GM23338 (cell line): ENCODE measurements around the gene EYA4. TPM values are rescaled to one million over a fixed set of nuclear protein-coding genes. Genes with fewer than 3 reads are reported as not detected.

Source experiments
- ATAC-seq: fragments of 200-7000 bp; cut with Tn5 transposase; 3 replicates; pipeline ENCODE4 v1.9.1; 2020
- DNase-seq: peaks from one replicate; pipeline ENCODE4 v3.0.0-alpha.2; 2015; ENCODE audit warnings: low spot score
- H2AFZ ChIP-seq: fragments of 200-600 bp; sonication (generic); 2 replicates; pipeline ENCODE4 v1.8.0; 2016; ENCODE audit warnings: antibody characterized with exemption, mild to moderate bottlenecking, moderate library complexity
- H3F3A ChIP-seq: fragments of 200-600 bp; sonication (generic); replicated peaks from 2 replicates; pipeline ENCODE4 v1.8.0; 2017; ENCODE audit warnings: antibody characterized with exemption, mixed run types, low read depth
- H3K27ac ChIP-seq: fragments of 200-600 bp; sonication (generic); 2 replicates; pipeline ENCODE4 v1.6.1; 2016; ENCODE audit warnings: low read depth
- H3K27me3 ChIP-seq: fragments of 200-600 bp; sonication (generic); 2 replicates; pipeline ENCODE4 v1.8.0; 2016; ENCODE audit warnings: mild to moderate bottlenecking, mixed run types, moderate library complexity; ENCODE audit not compliant: insufficient read depth
- H3K36me3 ChIP-seq: fragments of 200-600 bp; sonication (generic); 2 replicates; pipeline ENCODE4 v1.8.0; 2016; ENCODE audit warnings: mild to moderate bottlenecking; ENCODE audit not compliant: insufficient read depth
- H3K4me1 ChIP-seq: fragments of 200-600 bp; sonication (generic); 2 replicates; pipeline ENCODE4 v1.8.0; 2016; ENCODE audit warnings: mild to moderate bottlenecking, moderate library complexity; ENCODE audit not compliant: insufficient read depth
- H3K4me2 ChIP-seq: fragments of 200-600 bp; sonication (generic); 2 replicates; pipeline ENCODE4 v1.7.1; 2017; ENCODE audit warnings: mixed run types
- H3K4me3 ChIP-seq: fragments of 200-600 bp; sonication (generic); 2 replicates; pipeline ENCODE4 v1.6.1; 2016; ENCODE audit warnings: mixed run types
- H3K79me2 ChIP-seq: fragments of 200-600 bp; sonication (generic); replicated peaks from 2 replicates; pipeline ENCODE4 v1.8.0; 2017; ENCODE audit warnings: mild to moderate bottlenecking; ENCODE audit not compliant: insufficient read depth
- H3K9me2 ChIP-seq: fragments of 200-600 bp; sonication (generic); 2 replicates; pipeline ENCODE4 v1.8.0; 2017; ENCODE audit not compliant: insufficient read depth
- H4K20me1 ChIP-seq: fragments of 200-600 bp; sonication (generic); replicated peaks from 2 replicates; pipeline ENCODE4 v1.8.0; 2017; ENCODE audit warnings: mild to moderate bottlenecking; ENCODE audit not compliant: insufficient read depth
- H3K27ac Mint-ChIP-seq: 2 replicates; pipeline ENCODE4 v1.8.0; 2020; ENCODE audit warnings: inconsistent platforms, mild to moderate bottlenecking, moderate library complexity, mixed read lengths
- H3K27me3 Mint-ChIP-seq: 3 replicates; pipeline ENCODE4 v1.8.0; 2022; ENCODE audit warnings: low read depth, mild to moderate bottlenecking, moderate library complexity, mixed read lengths, inconsistent platforms; ENCODE audit not compliant: insufficient read depth, poor library complexity
- H3K36me3 Mint-ChIP-seq: 3 replicates; pipeline ENCODE4 v1.8.0; 2021; ENCODE audit warnings: low read depth, mild to moderate bottlenecking, inconsistent platforms, moderate library complexity, mixed read lengths
- H3K4me1 Mint-ChIP-seq: 3 replicates; pipeline ENCODE4 v1.8.0; 2020; ENCODE audit warnings: mild to moderate bottlenecking, inconsistent platforms, mixed read lengths
- H3K4me3 Mint-ChIP-seq: 3 replicates; pipeline ENCODE4 v1.8.0; 2021; ENCODE audit warnings: moderate library complexity, mild to moderate bottlenecking, inconsistent platforms, mixed read lengths
- H3K9me3 Mint-ChIP-seq: 3 replicates; pipeline ENCODE4 v1.8.0; 2020; ENCODE audit warnings: moderate library complexity, mild to moderate bottlenecking, inconsistent platforms, mixed read lengths
- CREB1 ChIP-seq: fragments of 250-450 bp; sonication (Bioruptor Pico); IDR thresholded peaks from 2 replicates; pipeline ENCODE4 v1.5.0; 2020; ENCODE audit warnings: low read depth, mild to moderate bottlenecking, moderate library complexity
- CTCF ChIP-seq, 2 experiments: fragments of 200-600 bp in 1 of 2; sonication (generic) in 1 of 2; conservative IDR thresholded peaks; 2 replicates each; pipeline versions ENCODE4 v1.5.1 to v1.6.1; 2016 to 2017; ENCODE audit warnings: antibody characterized with exemption in 2 of 2, low read depth in 2 of 2, mild to moderate bottlenecking in 2 of 2, moderate library complexity in 1 of 2
- ETS1 ChIP-seq: IDR thresholded peaks from 2 replicates; pipeline ENCODE4 v1.6.1; 2016; ENCODE audit warnings: antibody characterized with exemption
- EZH2 ChIP-seq: fragments of 200-600 bp; sonication (generic); IDR thresholded peaks from one replicate; pipeline ENCODE4 v1.8.0; 2017; ENCODE audit warnings: antibody characterized with exemption, mild to moderate bottlenecking, low read depth; ENCODE audit not compliant: unreplicated experiment
- EZH2phosphoT487 ChIP-seq: fragments of 200-600 bp; sonication (generic); IDR thresholded peaks from one replicate; pipeline ENCODE4 v1.8.1; 2018; ENCODE audit warnings: antibody characterized with exemption; ENCODE audit not compliant: unreplicated experiment
- JUNB ChIP-seq: IDR thresholded peaks from one replicate; pipeline ENCODE4 v1.6.1; 2016; ENCODE audit warnings: antibody characterized with exemption; ENCODE audit not compliant: unreplicated experiment
- NANOG ChIP-seq: IDR thresholded peaks from 2 replicates; pipeline ENCODE4 v1.6.1; 2016; ENCODE audit warnings: antibody characterized with exemption, borderline replicate concordance
- POLR2AphosphoS5 ChIP-seq: IDR thresholded peaks from 2 replicates; pipeline ENCODE4 v1.6.1; 2016; ENCODE audit warnings: antibody characterized with exemption, low read depth
- REST ChIP-seq: IDR thresholded peaks from one replicate; pipeline ENCODE4 v1.6.1; 2018; ENCODE audit warnings: antibody characterized with exemption; ENCODE audit not compliant: unreplicated experiment
- STAT1 ChIP-seq: IDR thresholded peaks from one replicate; pipeline ENCODE4 v1.6.1; 2016; ENCODE audit warnings: antibody characterized with exemption; ENCODE audit not compliant: unreplicated experiment
- ZNF114 ChIP-seq: fragments of 250-450 bp; sonication (Bioruptor Pico); IDR thresholded peaks from 2 replicates; pipeline ENCODE4 v1.5.0; 2020; ENCODE audit warnings: mild to moderate bottlenecking, moderate library complexity
- ZNF331 ChIP-seq: fragments of 250-450 bp; sonication (Bioruptor Pico); IDR thresholded peaks from 2 replicates; pipeline ENCODE4 v1.5.0; 2020; ENCODE audit warnings: low read depth, mild to moderate bottlenecking, moderate library complexity
- ZNF462 ChIP-seq: fragments of 250-450 bp; sonication (Bioruptor Pico); IDR thresholded peaks from 2 replicates; pipeline ENCODE4 v1.5.0; 2020; ENCODE audit warnings: mild to moderate bottlenecking, moderate library complexity
- polyA plus RNA-seq: library from polyadenylated mRNA; unstranded; fragments of >200 nt; fragmentation: Nextera tagmentation; extraction: Ambion mirVana; gene quantifications from 2 replicates; pipeline ENCODE4 v1.2.1, GENCODE V29; 2016
- total RNA-seq: library from RNA; depleted of rRNA; stranded (reverse); fragments of >200 nt; shearing (Covaris generic); gene quantifications from 2 replicates; pipeline ENCODE4 v1.2.3, GENCODE V29; 2014

EYA4 gene
- total and polyA plus RNA-seq, 2 experiments from 2014 or later, result 0.05 to 0.21 TPM

GRCh38 chr6:133275213-133275612, 34.1 kb downstream of the EYA4 start (continued):
- TF ChIP-seq CTCF (conservative IDR thresholded peaks at IDR 0.05; ENCODE audit: low read depth in 2 of 2), result no peak

- Mint-ChIP-seq H3K4me3 (no peak overlapping the region), H3K36me3 (no peaks in the 10 kb centered on the region), H3K27ac (no peak overlapping the region), H3K27me3 (peaks cover 2% of the 10 kb centered on the region), H3K9me3 (no peaks in the 10 kb centered on the region), H3K4me1 (no peaks in the 10 kb centered on the region)
- Histone ChIP-seq H3K79me2 (no peaks in the 10 kb centered on the region), H3K4me2 (no peak overlapping the region), H3K27ac (no peak overlapping the region), H2AFZ (no peak overlapping the region), H3K36me3 (no peaks in the 10 kb centered on the region), H3K9me2 (no peaks in the 10 kb centered on the region), H4K20me1 (no peaks in the 10 kb centered on the region), H3K4me1 (no peaks in the 10 kb centered on the region), H3K27me3 (no peaks in the 10 kb centered on the region), H3F3A (no peaks in the 10 kb centered on the region), H3K4me3 (no peak overlapping the region)
- TF ChIP-seq ZNF462 (CRISPR knock-in tag), result no peak
- TF ChIP-seq CREB1 (CRISPR knock-in tag), result no peak
- TF ChIP-seq EZH2, result no peak
- no peak for TF ChIP-seq REST
- no peak for TF ChIP-seq EZH2phosphoT487
- no peak for TF ChIP-seq ZNF331 (CRISPR knock-in tag)
- TF ChIP-seq JUNB, result no peak
- TF ChIP-seq STAT1, result no peak
- TF ChIP-seq POLR2AphosphoS5, result no peak
- no peak for TF ChIP-seq ZNF114 (CRISPR knock-in tag)
- TF ChIP-seq NANOG, result no peak
- no peak for TF ChIP-seq ETS1
- ATAC-seq, result no peak
- no peak for DNase-seq
Observed at GRCh38 chr6:133277228-133277899, 36.2 kb downstream of the EYA4 start.
